PC-3 (cell line): ENCODE measurements around the gene AFMID. TPM values are rescaled to one million over a fixed set of nuclear protein-coding genes. Genes with fewer than 3 reads are reported as not detected.

ENCODE experiments used
- ATAC-seq: fragments of 200-7000 bp; cut with Tn5 transposase; 2 replicates; pipeline ENCODE4 v1.9.1; 2020; ENCODE audit warnings: mild to moderate bottlenecking, moderate library complexity
- BruUV-seq: library from RNA; stranded (reverse); fragments of 400-500 nt; replicated peaks from 2 replicates; lab custom pipeline; 2021; lab: Mats Ljungman, UMichigan
- CTCF ChIA-PET: fragments of 300-600 bp; sonication (Branson Sonifier 250); formaldehyde crosslinking; loops from one replicate; lab custom pipeline; 2022; ENCODE audit warnings: antibody characterized with exemption; lab: Charles Lee
- POLR2A ChIA-PET: fragments of 300-600 bp; sonication (Branson Sonifier 250); formaldehyde crosslinking; loops from one replicate; lab custom pipeline; 2022; ENCODE audit warnings: antibody characterized with exemption; ENCODE audit not compliant: unreplicated experiment; lab: Charles Lee
- DNase-seq: peaks from one replicate; pipeline ENCODE4 v3.0.0-alpha.2; 2015
- H2AFZ ChIP-seq: fragments of 300-600 bp; sonication (generic); 2 replicates; pipeline ENCODE4 v1.6.0; 2016; ENCODE audit warnings: antibody characterized with exemption, low read length
- H3F3A ChIP-seq: fragments of 300-600 bp; sonication (generic); one replicate; pipeline ENCODE4 v1.6.0; 2017; ENCODE audit warnings: antibody characterized with exemption, low read length, control low read depth, mild to moderate bottlenecking; ENCODE audit not compliant: unreplicated experiment
- H3K27ac ChIP-seq: fragments of 300-600 bp; sonication (generic); 2 replicates; pipeline ENCODE4 v1.5.1; 2016; ENCODE audit warnings: mild to moderate bottlenecking, low read length
- H3K27me3 ChIP-seq: fragments of 300-600 bp; sonication (generic); 2 replicates; pipeline ENCODE4 v1.6.1; 2016; ENCODE audit warnings: low read length, mixed read lengths
- H3K36me3 ChIP-seq: fragments of 300-600 bp; sonication (generic); 2 replicates; pipeline ENCODE4 v1.6.1; 2016; ENCODE audit warnings: low read depth, mixed run types, low read length, mixed read lengths
- H3K4me1 ChIP-seq: fragments of 300-600 bp; sonication (generic); 2 replicates; pipeline ENCODE4 v1.5.1; 2016; ENCODE audit warnings: low read length; ENCODE audit not compliant: insufficient read depth
- H3K4me2 ChIP-seq: fragments of 300-600 bp; sonication (generic); 2 replicates; pipeline ENCODE4 v1.6.0; 2016; ENCODE audit warnings: low read length
- H3K4me3 ChIP-seq: fragments of 300-600 bp; sonication (generic); 2 replicates; pipeline ENCODE4 v1.5.1; 2016; ENCODE audit warnings: mild to moderate bottlenecking, low read length, mixed read lengths
- H3K79me2 ChIP-seq: fragments of 300-600 bp; sonication (generic); 2 replicates; pipeline ENCODE4 v1.6.1; 2017; ENCODE audit warnings: low read length, mixed read lengths
- H3K9ac ChIP-seq: fragments of 300-600 bp; sonication (generic); 2 replicates; pipeline ENCODE4 v1.6.0; 2016; ENCODE audit warnings: mild to moderate bottlenecking, low read length
- H3K9me2 ChIP-seq: fragments of 300-600 bp; sonication (generic); replicated peaks from 2 replicates; pipeline ENCODE4 v1.6.1; 2016; ENCODE audit warnings: mixed run types, low read length, mixed read lengths
- H3K9me3 ChIP-seq: fragments of 300-600 bp; sonication (generic); 2 replicates; pipeline ENCODE4 v1.6.1; 2016; ENCODE audit warnings: low read length, mixed read lengths
- H4K20me1 ChIP-seq: fragments of 300-600 bp; sonication (generic); 2 replicates; pipeline ENCODE4 v1.6.1; 2016; ENCODE audit warnings: low read length, mixed read lengths
- CTCF ChIP-seq: fragments of 300-600 bp; sonication (generic); conservative IDR thresholded peaks from 2 replicates; pipeline ENCODE4 v1.5.1; 2017; ENCODE audit warnings: antibody characterized with exemption, low read depth, mild to moderate bottlenecking, low read length
- EZH2 ChIP-seq: fragments of 300-600 bp; sonication (generic); IDR thresholded peaks from one replicate; pipeline ENCODE4 v1.6.1; 2017; ENCODE audit warnings: antibody characterized with exemption, mild to moderate bottlenecking, low read length; ENCODE audit not compliant: unreplicated experiment
- EZH2phosphoT487 ChIP-seq: fragments of 300-600 bp; sonication (generic); IDR thresholded peaks from 2 replicates; pipeline ENCODE4 v1.6.1; 2018; ENCODE audit warnings: mild to moderate bottlenecking, antibody characterized with exemption, low read length, borderline replicate concordance
- intact Hi-C: fragments of 100-400 bp; cut with micrococcal nuclease; formaldehyde crosslinking; loops from 2 replicates; pipeline ENCODE4 v1.9.0; 2023
- total RNA-seq: library from RNA; depleted of rRNA; stranded (reverse); fragments of >200 nt; gene quantifications from 2 replicates; pipeline ENCODE4 v1.2.3, GENCODE V29; 2014

The AFMID gene
- total RNA-seq, 1 experiment from 2014 or later, result 58.9 TPM

DNA sequence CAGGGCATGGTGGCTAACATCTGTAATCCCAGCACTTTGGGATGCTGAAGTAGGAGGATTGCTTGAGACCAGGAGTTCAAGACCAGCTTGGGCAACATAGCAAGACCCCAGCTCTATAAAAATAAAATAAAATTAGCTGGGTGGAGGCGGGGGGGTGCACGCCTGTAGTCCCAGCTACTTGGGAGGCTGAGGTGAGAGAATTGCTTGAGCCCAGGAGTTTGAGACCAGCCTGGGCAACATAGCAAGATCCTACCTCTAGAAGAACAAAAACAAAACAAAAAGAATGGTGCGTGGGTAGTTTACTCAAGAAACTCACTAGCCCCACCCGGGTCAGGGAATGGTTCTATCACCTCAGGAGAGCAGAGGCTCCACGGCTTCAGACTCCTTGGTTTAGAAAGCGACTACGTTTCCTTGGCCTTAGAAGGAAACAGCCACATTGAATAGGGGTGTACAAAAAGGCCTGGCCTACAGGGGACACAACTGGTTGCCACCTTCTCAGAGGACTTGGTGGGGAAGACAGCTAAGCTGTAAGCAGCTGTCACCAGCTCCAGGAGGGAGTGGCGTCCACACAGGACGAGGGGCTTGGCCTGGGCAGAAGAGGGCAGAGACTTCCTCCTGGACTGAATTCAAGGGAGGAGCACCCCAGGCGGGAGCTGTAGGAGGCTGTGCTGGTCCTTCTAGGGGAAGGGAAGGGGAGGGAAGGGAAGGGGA is 1.0 kb upstream of the AFMID start:
- H3K4me1 ChIP-seq, result peaks cover 24% of the 10 kb centered on the region
- intact Hi-C loops, result loop anchor here (2.0 to 5.0 kb wide), 2 partner anchors 57 to 66 kb away; partner anchors contain the start of gene TMC6
- ChIA-PET CTCF (interaction anchor here (0.6 to 1.6 kb wide), 2 partner anchors 64 to 643 kb away, joined by 12 to 14 read pairs; no protein-coding TSS in a partner anchor), POLR2A (interaction anchor here (0.5 to 1.1 kb wide), 4 partner anchors 42 to 138 kb away, joined by 3 to 4 read pairs (median 3); no protein-coding TSS in a partner anchor)
- no peak overlapping the region for H3K27ac ChIP-seq
- H3K79me2 ChIP-seq, result peaks cover 81% of the 10 kb centered on the region
- TF ChIP-seq CTCF (no peak), EZH2phosphoT487 (no peak), EZH2 (no peak)
- DNase-seq (peak; percentile 57), ATAC-seq (peak; percentile 48)
- no peaks in the 10 kb centered on the region for H3F3A ChIP-seq
- peaks cover 13% of the 10 kb centered on the region; the same call in 1 of the 2 replicates for H4K20me1 ChIP-seq
- TSS peak; percentile 30 for BruUV-seq
- H3K9ac ChIP-seq, result peak overlapping the region; percentile 89
- no peaks in the 10 kb centered on the region for H3K27me3 ChIP-seq
- H3K9me3 ChIP-seq, result no peaks in the 10 kb centered on the region
- H3K4me2 ChIP-seq, result peak overlapping the region; percentile 99
- H3K4me3 ChIP-seq, result peak overlapping the region; percentile 77
- H2AFZ ChIP-seq, result peak overlapping the region; percentile 37; the same call in 1 of the 2 replicates
- H3K9me2 ChIP-seq, result no peaks in the 10 kb centered on the region
- peaks cover 22% of the 10 kb centered on the region; the same call in 1 of the 2 replicates for H3K36me3 ChIP-seq

GRCh38 chr17:78196716-78197115 is 9.6 kb downstream of the AFMID start:
- intact Hi-C loops, result no loop called here
- peaks cover 17% of the 10 kb centered on the region for H3K79me2 ChIP-seq
- peaks cover 7% of the 10 kb centered on the region for H3F3A ChIP-seq
- no peaks in the 10 kb centered on the region for H3K9me2 ChIP-seq
- H3K9ac ChIP-seq, result no peak overlapping the region
- CTCF ChIA-PET, result interaction anchor here (0.6 to 0.7 kb wide), 2 partner anchors 22 to 55 kb away, joined by 3 to 20 read pairs; no protein-coding TSS in a partner anchor
- H3K36me3 ChIP-seq, result peaks cover 29% of the 10 kb centered on the region
- no peak for ATAC-seq
- POLR2A ChIA-PET, result no interaction called here
- no peaks in the 10 kb centered on the region for H4K20me1 ChIP-seq
- H3K9me3 ChIP-seq, result no peaks in the 10 kb centered on the region
- no TSS peak for BruUV-seq
- peaks cover 18% of the 10 kb centered on the region for H3K4me1 ChIP-seq
- no peak overlapping the region for H2AFZ ChIP-seq
- H3K4me3 ChIP-seq, result no peak overlapping the region
- no peak for DNase-seq
- H3K27me3 ChIP-seq, result no peaks in the 10 kb centered on the region
- no peak for TF ChIP-seq EZH2phosphoT487
- TF ChIP-seq CTCF, result no peak
- TF ChIP-seq EZH2, result no peak
- H3K27ac ChIP-seq, result no peak overlapping the region
- no peak overlapping the region for H3K4me2 ChIP-seq
